Bronchial epithelial cell (primary cell): ENCODE data around the gene NUTF2. TPM values are rescaled to one million over a fixed set of nuclear protein-coding genes. Genes with fewer than 3 reads are reported as not detected.

ENCODE experiments used
- DNase-seq: peaks from one replicate; pipeline ENCODE4 v3.0.0-alpha.2; 2010; ENCODE audit warnings: low read depth
- FAIRE-seq: peaks from 2 replicates; lab custom pipeline; 2011; peaks lifted over from hg19 to GRCh38; lab: Jason Lieb, UNC
- H3K27me3 ChIP-seq: 2 replicates; pipeline ENCODE4 v1.5.1; 2011; ENCODE audit warnings: low read length; ENCODE audit not compliant: control insufficient read depth, insufficient read depth
- H3K36me3 ChIP-seq: 2 replicates; pipeline ENCODE4 v1.5.1; 2011; ENCODE audit warnings: low read length; ENCODE audit not compliant: control insufficient read depth, insufficient read depth
- H3K4me3 ChIP-seq: 2 replicates; pipeline ENCODE4 v1.5.1; 2011; ENCODE audit warnings: mild to moderate bottlenecking, low read depth, low read length, control low read depth
- CTCF ChIP-seq: IDR thresholded peaks from 2 replicates; pipeline ENCODE4 v1.5.1; 2011; ENCODE audit warnings: mild to moderate bottlenecking, moderate library complexity, low read length, control low read depth, inconsistent platforms; ENCODE audit not compliant: insufficient read depth, severe bottlenecking
- total RNA-seq: library from RNA; depleted of rRNA; stranded (reverse); fragments of >200 nt; gene quantifications from 2 replicates; pipeline ENCODE4 v1.2.1, GENCODE V29; 2014

The NUTF2 gene
- total RNA-seq, 1 donor from 2014 or later = 42.6 TPM

DNA sequence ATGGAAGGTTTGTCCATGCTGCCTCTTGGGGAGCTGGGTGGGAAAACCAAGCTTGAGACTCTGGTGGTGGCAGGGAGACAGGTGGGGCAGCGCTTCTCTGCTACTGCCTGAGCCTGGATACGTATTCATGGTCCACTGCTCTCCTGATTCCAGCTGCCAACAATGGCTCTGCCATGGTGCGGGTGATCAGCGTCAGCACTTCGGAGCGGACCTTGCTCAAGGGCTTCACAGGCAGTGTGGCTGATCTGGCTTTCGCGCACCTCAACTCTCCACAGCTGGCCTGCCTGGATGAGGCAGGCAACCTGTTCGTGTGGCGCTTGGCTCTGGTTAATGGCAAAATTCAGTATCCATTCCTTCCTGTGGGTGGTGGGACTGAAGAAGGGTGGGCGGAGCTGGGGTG lies 30.3 kb downstream of the NUTF2 start:
- no peak for TF ChIP-seq CTCF
- no peak for FAIRE-seq

DNA sequence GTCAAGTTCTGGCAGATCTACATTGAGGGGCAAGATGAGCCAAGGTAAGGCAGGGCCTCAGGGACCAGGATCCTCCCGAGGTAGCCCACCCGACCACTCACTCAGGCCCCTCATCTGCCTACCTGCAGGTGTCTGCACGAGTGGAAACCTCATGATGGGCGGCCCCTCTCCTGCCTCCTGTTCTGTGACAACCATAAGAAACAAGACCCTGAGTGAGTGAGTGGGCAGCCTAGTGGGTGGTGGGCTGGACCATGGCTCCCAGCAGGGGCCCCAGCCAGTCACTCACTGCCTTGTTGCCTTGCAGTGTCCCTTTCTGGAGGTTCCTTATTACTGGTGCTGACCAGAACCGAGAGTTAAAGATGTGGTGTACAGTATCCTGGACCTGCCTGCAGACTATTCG lies 31.5 kb downstream of the NUTF2 start:
- Histone ChIP-seq H3K36me3 (peaks cover 51% of the 10 kb centered on the region), H3K27me3 (no peaks in the 10 kb centered on the region), H3K4me3 (no peak overlapping the region)
- FAIRE-seq = peak; percentile 66
- no peak for TF ChIP-seq CTCF
- no peak for DNase-seq

More for the DNA sequence above, 30.3 kb downstream of the NUTF2 start:
- Histone ChIP-seq H3K27me3 (no peaks in the 10 kb centered on the region), H3K4me3 (no peak overlapping the region), H3K36me3 (peaks cover 44% of the 10 kb centered on the region)
- no peak for DNase-seq

GRCh38 chr16:67878846-67879245 lies 32.1 kb downstream of the NUTF2 start:
- Histone ChIP-seq H3K36me3 (peaks cover 54% of the 10 kb centered on the region), H3K27me3 (no peaks in the 10 kb centered on the region), H3K4me3 (no peak overlapping the region)
- FAIRE-seq (no peak), DNase-seq (no peak)
- no peak for TF ChIP-seq CTCF

- no peak for TF ChIP-seq CTCF
- H3K4me3 ChIP-seq = no peak overlapping the region
- DNase-seq (no peak), FAIRE-seq (no peak)
- peaks cover 57% of the 10 kb centered on the region for H3K36me3 ChIP-seq
- no peaks in the 10 kb centered on the region for H3K27me3 ChIP-seq
Observed at GRCh38 chr16:67879462-67879861, 32.7 kb downstream of the NUTF2 start.

- Histone ChIP-seq H3K36me3 (peaks cover 57% of the 10 kb centered on the region), H3K27me3 (no peaks in the 10 kb centered on the region), H3K4me3 (no peak overlapping the region)
- DNase-seq (no peak), FAIRE-seq (no peak)
- TF ChIP-seq CTCF = no peak
Observed at GRCh38 chr16:67879936-67880335, 33.2 kb downstream of the NUTF2 start.

- TF ChIP-seq CTCF = no peak
- Histone ChIP-seq H3K36me3 (peaks cover 57% of the 10 kb centered on the region), H3K4me3 (no peak overlapping the region), H3K27me3 (no peaks in the 10 kb centered on the region)
- DNase-seq = no peak
- no peak for FAIRE-seq
Observed at GRCh38 chr16:67880584-67880983, 33.9 kb downstream of the NUTF2 start.
